ENCODE data around the gene ATRIP. TPM values are rescaled to one million over a fixed set of nuclear protein-coding genes. Genes with fewer than 3 reads are reported as not detected.
"Not testable (repeated sequence)": the region's sequence is repeated elsewhere in the genome, so short reads cannot be mapped to it uniquely, and the experiment has no call there.

ATRIP gene
- 10 to 100 TPM; 17.3 to 17.6 (median 17.5) TPM for total RNA-seq

- ATAC-seq (peak; percentile 98), DNase-seq (peak; percentile 82)
- Mint-ChIP-seq H3K36me3 (ENCODE audit: insufficient read depth) (peaks cover 22% of the 10 kb centered on the region), H3K9me3 (no peaks in the 10 kb centered on the region), H3K27me3 (ENCODE audit: low read depth) (no peaks in the 10 kb centered on the region), H3K4me3 (peak within 1 kb of the TSS; percentile 96), H3K4me1 (ENCODE audit: low read depth) (peaks cover 37% of the 10 kb centered on the region)
These were observed at the start of gene ATRIP for GRCh38 chr3:48446425-48447193. TSS of gene ATRIP (plus strand) at chr3:48446737. CDS start at chr3:48446846, 109 bp downstream.

GRCh38 chr3:48397767-48398681, 48.5 kb upstream of the ATRIP start:
- no peak for ATAC-seq
- no peak overlapping the region for H3K4me3 Mint-ChIP-seq
- no peaks in the 10 kb centered on the region for H3K36me3 Mint-ChIP-seq (ENCODE audit: insufficient read depth)
- H3K9me3 Mint-ChIP-seq, result no peaks in the 10 kb centered on the region
- H3K4me1 Mint-ChIP-seq (ENCODE audit: low read depth), result no peaks in the 10 kb centered on the region
- peaks cover 12% of the 10 kb centered on the region for H3K27me3 Mint-ChIP-seq (ENCODE audit: low read depth)
- no peak for DNase-seq

- Mint-ChIP-seq H3K27me3 (ENCODE audit: low read depth) (peaks cover 8% of the 10 kb centered on the region), H3K4me3 (no peak overlapping the region), H3K36me3 (ENCODE audit: insufficient read depth) (no peaks in the 10 kb centered on the region), H3K9me3 (no peaks in the 10 kb centered on the region), H3K4me1 (ENCODE audit: low read depth) (no peaks in the 10 kb centered on the region)
- DNase-seq (no peak), ATAC-seq (no peak)
These were observed 47.7 kb upstream of the ATRIP start for GRCh38 chr3:48398701-48399386.

- Mint-ChIP-seq H3K4me1 (ENCODE audit: low read depth) (no peaks in the 10 kb centered on the region), H3K27me3 (ENCODE audit: low read depth) (peaks cover 5% of the 10 kb centered on the region), H3K4me3 (no peak overlapping the region), H3K9me3 (no peaks in the 10 kb centered on the region), H3K36me3 (ENCODE audit: insufficient read depth) (no peaks in the 10 kb centered on the region)
- no peak for DNase-seq
- no peak for ATAC-seq
These were observed 47.0 kb upstream of the ATRIP start for GRCh38 chr3:48399387-48400172.

GRCh38 chr3:48400824-48401433, 45.6 kb upstream of the ATRIP start:
- Mint-ChIP-seq H3K36me3 (ENCODE audit: insufficient read depth) (no peaks in the 10 kb centered on the region), H3K9me3 (no peaks in the 10 kb centered on the region), H3K4me3 (no peak overlapping the region), H3K27me3 (ENCODE audit: low read depth) (peaks cover under 1% of the 10 kb centered on the region), H3K4me1 (ENCODE audit: low read depth) (no peaks in the 10 kb centered on the region)
- DNase-seq (peak; percentile 59), ATAC-seq (peak; percentile 81 to 84)

GRCh38 chr3:48401434-48401901, 45.1 kb upstream of the ATRIP start:
- not testable (repeated sequence) for ATAC-seq; H3K4me3 Mint-ChIP-seq; H3K4me1 Mint-ChIP-seq (ENCODE audit: low read depth); H3K27me3 Mint-ChIP-seq (ENCODE audit: low read depth); DNase-seq; H3K36me3 Mint-ChIP-seq (ENCODE audit: insufficient read depth); H3K9me3 Mint-ChIP-seq

- Mint-ChIP-seq H3K4me1 (ENCODE audit: low read depth) (no peaks in the 10 kb centered on the region), H3K9me3 (no peaks in the 10 kb centered on the region), H3K4me3 (no peak overlapping the region), H3K36me3 (ENCODE audit: insufficient read depth) (no peaks in the 10 kb centered on the region), H3K27me3 (ENCODE audit: low read depth) (no peaks in the 10 kb centered on the region)
- DNase-seq (no peak), ATAC-seq (no peak)
These were observed 44.2 kb upstream of the ATRIP start for GRCh38 chr3:48402281-48402732.

GRCh38 chr3:48402907-48403306, 43.6 kb upstream of the ATRIP start:
- Mint-ChIP-seq H3K36me3 (ENCODE audit: insufficient read depth) (no peaks in the 10 kb centered on the region), H3K27me3 (ENCODE audit: low read depth) (no peaks in the 10 kb centered on the region), H3K9me3 (no peaks in the 10 kb centered on the region), H3K4me3 (no peak overlapping the region), H3K4me1 (ENCODE audit: low read depth) (no peaks in the 10 kb centered on the region)
- no peak for DNase-seq
- no peak for ATAC-seq

GRCh38 chr3:48403533-48404439, 42.8 kb upstream of the ATRIP start:
- Mint-ChIP-seq H3K4me1 (ENCODE audit: low read depth) (no peaks in the 10 kb centered on the region), H3K9me3 (no peaks in the 10 kb centered on the region)
- no peak for ATAC-seq

GRCh38 chr3:48404440-48405342, 41.8 kb upstream of the ATRIP start:
- no peak for ATAC-seq
- no peaks in the 10 kb centered on the region for H3K9me3 Mint-ChIP-seq

More at GRCh38 chr3:48403533-48404439, 42.8 kb upstream of the ATRIP start:
- H3K4me3 Mint-ChIP-seq, result no peak overlapping the region
- DNase-seq, result no peak
- no peaks in the 10 kb centered on the region for H3K27me3 Mint-ChIP-seq (ENCODE audit: low read depth)
- H3K36me3 Mint-ChIP-seq (ENCODE audit: insufficient read depth), result no peaks in the 10 kb centered on the region

GRCh38 chr3:48405343-48405881, 41.1 kb upstream of the ATRIP start:
- H3K9me3 Mint-ChIP-seq, result no peaks in the 10 kb centered on the region
- no peaks in the 10 kb centered on the region for H3K27me3 Mint-ChIP-seq (ENCODE audit: low read depth)
- H3K36me3 Mint-ChIP-seq (ENCODE audit: insufficient read depth), result no peaks in the 10 kb centered on the region
- ATAC-seq (no peak), DNase-seq (peak; percentile 4)
- H3K4me1 Mint-ChIP-seq (ENCODE audit: low read depth), result no peaks in the 10 kb centered on the region
- no peak overlapping the region for H3K4me3 Mint-ChIP-seq

More at GRCh38 chr3:48404440-48405342, 41.8 kb upstream of the ATRIP start:
- no peaks in the 10 kb centered on the region for H3K4me1 Mint-ChIP-seq (ENCODE audit: low read depth)
- no peak for DNase-seq
- H3K36me3 Mint-ChIP-seq (ENCODE audit: insufficient read depth), result no peaks in the 10 kb centered on the region
- no peak overlapping the region for H3K4me3 Mint-ChIP-seq
- H3K27me3 Mint-ChIP-seq (ENCODE audit: low read depth), result no peaks in the 10 kb centered on the region
